ENCODE data around the gene CNN2. TPM values are rescaled to one million over a fixed set of nuclear protein-coding genes. Genes with fewer than 3 reads are reported as not detected.

Gene CNN2
- total and polyA plus RNA-seq, 9 of the 15 experiments (the other 6 are each of a cell fraction or from before 2014, with no cell fraction given) = 12.1 to 174 (median 52.7) TPM

DNA sequence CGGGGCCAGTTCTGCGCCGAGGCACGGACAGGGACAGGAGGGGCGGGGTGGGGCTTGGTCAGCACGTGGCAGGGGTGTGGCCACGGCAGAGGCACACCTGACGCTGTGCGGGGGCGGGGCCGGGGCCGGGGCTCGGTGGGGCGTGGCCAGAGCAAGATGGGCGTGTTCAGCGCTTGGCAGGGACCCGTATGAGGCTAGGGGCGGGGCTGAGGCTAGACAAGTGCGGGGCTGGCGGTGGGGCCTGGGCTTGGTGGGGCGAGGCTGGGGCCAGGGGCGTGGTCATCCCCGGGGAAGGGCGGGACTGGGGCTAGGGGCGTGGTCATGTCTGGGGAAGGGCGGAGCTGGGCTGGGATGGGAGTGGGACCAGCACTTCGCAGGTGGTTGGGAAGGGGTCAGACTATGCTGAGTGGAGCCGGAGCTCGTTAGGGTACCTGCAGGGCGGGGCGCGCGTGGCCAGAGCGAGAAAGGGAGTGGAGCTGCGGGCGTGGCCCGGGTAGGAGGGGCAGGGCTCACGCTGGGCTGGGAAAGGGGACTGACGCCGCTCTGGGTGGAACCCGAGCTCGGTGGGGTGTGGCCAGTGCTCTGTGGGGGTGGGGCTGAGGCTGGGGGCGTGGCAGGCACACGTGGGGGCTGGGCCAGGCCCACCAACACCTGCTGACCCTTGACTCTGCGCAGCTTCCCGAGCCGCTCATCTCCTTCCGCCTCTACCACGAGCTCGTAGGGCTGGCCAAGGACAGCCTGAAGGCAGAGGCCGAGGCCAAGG, 55.9 kb downstream of the CNN2 start (continued):
- no peak for TF ChIP-seq AFF4 (CRISPR knock-in tag; IDR thresholded peaks at IDR 0.05)
- TF ChIP-seq HDAC2 (IDR thresholded peaks at IDR 0.05) = 0 out of 2 replicates have a peak, but pooled peaks have one; percentile 27
- no peak for TF ChIP-seq CBX1 (IDR thresholded peaks at IDR 0.05; ENCODE audit: low read depth)
- TF ChIP-seq CC2D1A (IDR thresholded peaks at IDR 0.05) = no peak
- no peak for TF ChIP-seq TEAD2 (tag; IDR thresholded peaks at IDR 0.05)
- TF ChIP-seq TCF7L2 (IDR thresholded peaks at IDR 0.05; ENCODE audit: low read depth, low read length) = no peak
- no peak for TF ChIP-seq RBM17 (IDR thresholded peaks at IDR 0.05; ENCODE audit: borderline replicate concordance, low read depth, low read length)
- TF ChIP-seq TARDBP (IDR thresholded peaks at IDR 0.05) = no peak
- no peak for TF ChIP-seq LARP7 (IDR thresholded peaks at IDR 0.05)
- TF ChIP-seq, protein P1, sequence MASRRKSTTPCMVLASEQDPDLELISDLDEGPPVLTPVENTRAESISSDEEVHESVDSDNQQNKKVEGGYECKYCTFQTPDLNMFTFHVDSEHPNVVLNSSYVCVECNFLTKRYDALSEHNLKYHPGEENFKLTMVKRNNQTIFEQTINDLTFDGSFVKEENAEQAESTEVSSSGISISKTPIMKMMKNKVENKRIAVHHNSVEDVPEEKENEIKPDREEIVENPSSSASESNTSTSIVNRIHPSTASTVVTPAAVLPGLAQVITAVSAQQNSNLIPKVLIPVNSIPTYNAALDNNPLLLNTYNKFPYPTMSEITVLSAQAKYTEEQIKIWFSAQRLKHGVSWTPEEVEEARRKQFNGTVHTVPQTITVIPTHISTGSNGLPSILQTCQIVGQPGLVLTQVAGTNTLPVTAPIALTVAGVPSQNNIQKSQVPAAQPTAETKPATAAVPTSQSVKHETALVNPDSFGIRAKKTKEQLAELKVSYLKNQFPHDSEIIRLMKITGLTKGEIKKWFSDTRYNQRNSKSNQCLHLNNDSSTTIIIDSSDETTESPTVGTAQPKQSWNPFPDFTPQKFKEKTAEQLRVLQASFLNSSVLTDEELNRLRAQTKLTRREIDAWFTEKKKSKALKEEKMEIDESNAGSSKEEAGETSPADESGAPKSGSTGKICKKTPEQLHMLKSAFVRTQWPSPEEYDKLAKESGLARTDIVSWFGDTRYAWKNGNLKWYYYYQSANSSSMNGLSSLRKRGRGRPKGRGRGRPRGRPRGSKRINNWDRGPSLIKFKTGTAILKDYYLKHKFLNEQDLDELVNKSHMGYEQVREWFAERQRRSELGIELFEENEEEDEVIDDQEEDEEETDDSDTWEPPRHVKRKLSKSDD (conservative IDR thresholded peaks at IDR 0.05; ENCODE audit: low read length) = no peak
- TF ChIP-seq DPF2 (IDR thresholded peaks at IDR 0.05) = no peak; the same call in 1 of the 2 replicates
- TF ChIP-seq SRSF9 (IDR thresholded peaks at IDR 0.05; ENCODE audit: borderline replicate concordance, low read depth, low read length) = no peak
- peak in 1 of 2 experiments; percentile 13 for TF ChIP-seq E2F6 (IDR thresholded peaks at IDR 0.05; ENCODE audit: borderline replicate concordance in 1 of 2, extremely low read depth in 1 of 2, insufficient read depth in 1 of 2, insufficient read length in 1 of 2, low read depth in 1 of 2, low read length in 1 of 2, poor library complexity in 1 of 2, severe bottlenecking in 1 of 2)
- no peak for TF ChIP-seq CREM (IDR thresholded peaks at IDR 0.05; ENCODE audit: low read depth)
- peak; percentile 48 for TF ChIP-seq CCNT2 (IDR thresholded peaks at IDR 0.05; ENCODE audit: borderline replicate concordance, extremely low read depth, insufficient read length, low read depth, low read length)
- no peak for TF ChIP-seq PYGO2 (tag; IDR thresholded peaks at IDR 0.05)
- no peak for TF ChIP-seq HBP1 (CRISPR knock-in tag; IDR thresholded peaks at IDR 0.05)
- no peak for TF ChIP-seq BRF1 (IDR thresholded peaks at IDR 0.05; ENCODE audit: borderline replicate concordance, extremely low read depth, insufficient read length)
- no peak for TF ChIP-seq ARID2 (IDR thresholded peaks at IDR 0.05)
- TF ChIP-seq ZNF324 (CRISPR knock-in tag; IDR thresholded peaks at IDR 0.05) = no peak
